HG02840 (cell line): ENCODE measurements around the gene USP7.
"Not testable (repeated sequence)": the region's sequence is repeated elsewhere in the genome, so short reads cannot be mapped to it uniquely, and the experiment has no call there.

Source experiments
- ATAC-seq: cut with Tn5 transposase; IDR thresholded peaks from one replicate; pipeline ENCODE4 v1.9.1; 2021; ENCODE audit warnings: mild to moderate bottlenecking, moderate library complexity, moderate number of reproducible peaks; ENCODE audit not compliant: unreplicated experiment, low FRiP score

Gene USP7

GRCh38 chr16:8963821-8964441 is at the start of gene USP7:
USP7 (minus strand) TSS chr16:8963906; CDS start chr16:8963285, 621 bp downstream.
- ATAC-seq, result peak; percentile 75

GRCh38 chr16:9013508-9013864 is 49.8 kb upstream of the USP7 start:
- no peak for ATAC-seq

- no peak for ATAC-seq
Observed at GRCh38 chr16:9012848-9013507, 49.3 kb upstream of the USP7 start.

- no peak for ATAC-seq
Observed at GRCh38 chr16:9012330-9012729, 48.6 kb upstream of the USP7 start.

GRCh38 chr16:9008601-9009260 is 45.0 kb upstream of the USP7 start:
- ATAC-seq, result no peak

GRCh38 chr16:9007177-9007794 is 43.6 kb upstream of the USP7 start:
- ATAC-seq, result no peak

- no peak for ATAC-seq
Observed at GRCh38 chr16:9004183-9004582, 40.5 kb upstream of the USP7 start.

GRCh38 chr16:9003763-9004162 is 40.1 kb upstream of the USP7 start:
- no peak for ATAC-seq

- ATAC-seq, result no peak
Observed at GRCh38 chr16:9003322-9003721, 39.6 kb upstream of the USP7 start.

GRCh38 chr16:9002042-9002441 is 38.3 kb upstream of the USP7 start:
- no peak for ATAC-seq

GRCh38 chr16:9000664-9001063 is 37.0 kb upstream of the USP7 start:
- ATAC-seq, result no peak

- no peak for ATAC-seq
Observed at GRCh38 chr16:8999800-9000199, 36.1 kb upstream of the USP7 start.

- ATAC-seq, result no peak
Observed at GRCh38 chr16:8998108-8998507, 34.4 kb upstream of the USP7 start.

GRCh38 chr16:8996891-8997290 is 33.2 kb upstream of the USP7 start:
- no peak for ATAC-seq

- ATAC-seq, result no peak
Observed at GRCh38 chr16:8990445-8990844, 26.7 kb upstream of the USP7 start.

GRCh38 chr16:8989099-8989878 is 25.6 kb upstream of the USP7 start:
- no peak for ATAC-seq

- no peak for ATAC-seq
Observed at GRCh38 chr16:8986818-8987191, 23.1 kb upstream of the USP7 start.

- ATAC-seq, result no peak
Observed at GRCh38 chr16:8986111-8986510, 22.4 kb upstream of the USP7 start.

- ATAC-seq, result no peak
Observed at GRCh38 chr16:8982816-8983215, 19.1 kb upstream of the USP7 start.

GRCh38 chr16:8981901-8982300 is 18.2 kb upstream of the USP7 start:
- not testable (repeated sequence) for ATAC-seq

- ATAC-seq, result not testable (repeated sequence)
Observed at GRCh38 chr16:8976189-8976588, 12.5 kb upstream of the USP7 start.
